ENCODE results near the gene SEMA3G. TPM values are rescaled to one million over a fixed set of nuclear protein-coding genes. Genes with fewer than 3 reads are reported as not detected.

Gene SEMA3G
- total RNA-seq, 1 experiment from 2014 or later: 1.6 TPM

- ATAC-seq: no peak
- H3K27me3 Mint-ChIP-seq (ENCODE audit: low read depth): no peaks in the 10 kb centered on the region
- no peak overlapping the region for H3K27ac Mint-ChIP-seq
- no peak for DNase-seq (ENCODE audit: low spot score)
- no peak overlapping the region for H3K4me3 Mint-ChIP-seq
- ChIA-PET CTCF (interaction anchor here (1.6 to 2.6 kb wide), 2 partner anchors 8 to 35 kb away, joined by 5 to 7 read pairs; no protein-coding TSS in a partner anchor), POLR2A (no interaction called here)
- no peaks in the 10 kb centered on the region for H3K9me3 Mint-ChIP-seq
- peaks cover 12% of the 10 kb centered on the region for H3K4me1 Mint-ChIP-seq
- H3K36me3 Mint-ChIP-seq: peaks cover 5% of the 10 kb centered on the region; the same call in 1 of the 2 replicates
- TF ChIP-seq TCF7 (CRISPR knock-in tag; IDR thresholded peaks at IDR 0.05; ENCODE audit: low read depth): no peak
- no peak for TF ChIP-seq NFE2L1 (CRISPR knock-in tag; IDR thresholded peaks at IDR 0.05)
- no peak for TF ChIP-seq ARID4B (CRISPR knock-in tag; IDR thresholded peaks at IDR 0.05; ENCODE audit: borderline replicate concordance)
- TF ChIP-seq, protein P1, sequence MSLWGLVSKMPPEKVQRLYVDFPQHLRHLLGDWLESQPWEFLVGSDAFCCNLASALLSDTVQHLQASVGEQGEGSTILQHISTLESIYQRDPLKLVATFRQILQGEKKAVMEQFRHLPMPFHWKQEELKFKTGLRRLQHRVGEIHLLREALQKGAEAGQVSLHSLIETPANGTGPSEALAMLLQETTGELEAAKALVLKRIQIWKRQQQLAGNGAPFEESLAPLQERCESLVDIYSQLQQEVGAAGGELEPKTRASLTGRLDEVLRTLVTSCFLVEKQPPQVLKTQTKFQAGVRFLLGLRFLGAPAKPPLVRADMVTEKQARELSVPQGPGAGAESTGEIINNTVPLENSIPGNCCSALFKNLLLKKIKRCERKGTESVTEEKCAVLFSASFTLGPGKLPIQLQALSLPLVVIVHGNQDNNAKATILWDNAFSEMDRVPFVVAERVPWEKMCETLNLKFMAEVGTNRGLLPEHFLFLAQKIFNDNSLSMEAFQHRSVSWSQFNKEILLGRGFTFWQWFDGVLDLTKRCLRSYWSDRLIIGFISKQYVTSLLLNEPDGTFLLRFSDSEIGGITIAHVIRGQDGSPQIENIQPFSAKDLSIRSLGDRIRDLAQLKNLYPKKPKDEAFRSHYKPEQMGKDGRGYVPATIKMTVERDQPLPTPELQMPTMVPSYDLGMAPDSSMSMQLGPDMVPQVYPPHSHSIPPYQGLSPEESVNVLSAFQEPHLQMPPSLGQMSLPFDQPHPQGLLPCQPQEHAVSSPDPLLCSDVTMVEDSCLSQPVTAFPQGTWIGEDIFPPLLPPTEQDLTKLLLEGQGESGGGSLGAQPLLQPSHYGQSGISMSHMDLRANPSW (CRISPR knock-in tag; conservative IDR thresholded peaks at IDR 0.05; ENCODE audit: low read depth): no peak
- TF ChIP-seq, protein P2, sequence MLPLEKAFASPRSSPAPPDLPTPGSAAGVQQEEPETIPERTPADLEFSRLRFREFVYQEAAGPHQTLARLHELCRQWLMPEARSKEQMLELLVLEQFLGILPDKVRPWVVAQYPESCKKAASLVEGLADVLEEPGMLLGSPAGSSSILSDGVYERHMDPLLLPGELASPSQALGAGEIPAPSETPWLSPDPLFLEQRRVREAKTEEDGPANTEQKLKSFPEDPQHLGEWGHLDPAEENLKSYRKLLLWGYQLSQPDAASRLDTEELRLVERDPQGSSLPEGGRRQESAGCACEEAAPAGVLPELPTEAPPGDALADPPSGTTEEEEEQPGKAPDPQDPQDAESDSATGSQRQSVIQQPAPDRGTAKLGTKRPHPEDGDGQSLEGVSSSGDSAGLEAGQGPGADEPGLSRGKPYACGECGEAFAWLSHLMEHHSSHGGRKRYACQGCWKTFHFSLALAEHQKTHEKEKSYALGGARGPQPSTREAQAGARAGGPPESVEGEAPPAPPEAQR (CRISPR knock-in tag; IDR thresholded peaks at IDR 0.05): no peak
- TF ChIP-seq ZMAT4 (CRISPR knock-in tag; IDR thresholded peaks at IDR 0.05): no peak
- TF ChIP-seq AFF4 (CRISPR knock-in tag; IDR thresholded peaks at IDR 0.05; ENCODE audit: borderline replicate concordance): no peak
- TF ChIP-seq ZNF532 (CRISPR knock-in tag; IDR thresholded peaks at IDR 0.05; ENCODE audit: borderline replicate concordance): no peak
- TF ChIP-seq ZNF425 (CRISPR knock-in tag; conservative IDR thresholded peaks at IDR 0.05): no peak
- TF ChIP-seq GABPB1 (CRISPR knock-in tag; IDR thresholded peaks at IDR 0.05): no peak
- no peak for TF ChIP-seq NR3C1 (CRISPR knock-in tag; conservative IDR thresholded peaks at IDR 0.05; ENCODE audit: low read depth)
- no peak for TF ChIP-seq ZBTB21 (CRISPR knock-in tag; IDR thresholded peaks at IDR 0.05; ENCODE audit: borderline replicate concordance)
- no peak for TF ChIP-seq ATF6 (CRISPR knock-in tag; IDR thresholded peaks at IDR 0.05)
- no peak for TF ChIP-seq CREB1 (CRISPR knock-in tag; IDR thresholded peaks at IDR 0.05)
- TF ChIP-seq IRF2 (CRISPR knock-in tag; IDR thresholded peaks at IDR 0.05; ENCODE audit: borderline replicate concordance, low read depth): no peak
Measured at GRCh38 chr3:52420388-52420787, 24.5 kb downstream of the SEMA3G start.
